SK-N-SH (cell line): ENCODE data around the gene CREB5. TPM values are rescaled to one million over a fixed set of nuclear protein-coding genes. Genes with fewer than 3 reads are reported as not detected.
"Not testable (repeated sequence)": the region's sequence is repeated elsewhere in the genome, so short reads cannot be mapped to it uniquely, and the experiment has no call there.

Source experiments
- CTCF ChIA-PET: fragments of 300-600, 350-600 bp; formaldehyde crosslinking; extraction: SDS; loops from one replicate; lab custom pipeline; 2021; lab: Yijun Ruan, JAX
- POLR2A ChIA-PET: fragments of 350-600 bp; sonication (Branson Sonifier 250); formaldehyde crosslinking; extraction: SDS; loops from one replicate; lab custom pipeline; 2020; ENCODE audit warnings: antibody characterized with exemption, inconsistent platforms; lab: Yijun Ruan, JAX
- DNase-seq: peaks from one replicate; pipeline ENCODE4 v3.0.0; 2012
- H2AFZ ChIP-seq: fragments of 200-600 bp; sonication (generic); 2 replicates; pipeline ENCODE4 v1.8.1; 2016; ENCODE audit warnings: antibody characterized with exemption, mild to moderate bottlenecking, low read depth
- H3F3A ChIP-seq: fragments of 200-600 bp; sonication (generic); replicated peaks from 2 replicates; pipeline ENCODE3; 2016; ENCODE audit warnings: antibody characterized with exemption, mild to moderate bottlenecking; ENCODE audit not compliant: insufficient read depth
- H3K27ac ChIP-seq, 2 experiments: fragments of 200-500 bp in 1 of 2; fragments of 200-600 bp in 1 of 2; sonication (Bioruptor generic) in 1 of 2; sonication (generic), shearing (Covaris generic) in 1 of 2; 2 replicates each; pipeline versions ENCODE4 v1.5.1 to v1.6.1; 2014 to 2016; ENCODE audit warnings: low read depth in 2 of 2, inconsistent platforms in 1 of 2, low read length in 1 of 2, mild to moderate bottlenecking in 1 of 2, mixed read lengths in 1 of 2
- H3K27me3 ChIP-seq: fragments of 200-600 bp; sonication (generic), shearing (Covaris generic); 2 replicates; pipeline ENCODE4 v1.6.1; 2016; ENCODE audit warnings: mixed run types; ENCODE audit not compliant: insufficient read depth
- H3K36me3 ChIP-seq, 2 experiments: fragments of 200-500 bp in 1 of 2; fragments of 200-600 bp in 1 of 2; sonication (Bioruptor generic) in 1 of 2; sonication (generic) in 1 of 2; replicated peaks in 1 of 2; 2 replicates each; pipeline versions ENCODE3 to v1.5.1; 2014 to 2016; ENCODE audit warnings: low read length in 1 of 2, mild to moderate bottlenecking in 1 of 2; ENCODE audit not compliant: insufficient read depth in 2 of 2, control insufficient read depth in 1 of 2
- H3K4me1 ChIP-seq, 2 experiments: fragments of 200-500 bp in 1 of 2; fragments of 200-600 bp in 1 of 2; sonication (Bioruptor generic) in 1 of 2; sonication (generic), shearing (Covaris generic) in 1 of 2; 2 replicates each; pipeline versions ENCODE4 v1.5.1 to v1.6.1; 2014 to 2016; ENCODE audit warnings: low read depth in 1 of 2, low read length in 1 of 2, mixed run types in 1 of 2; ENCODE audit not compliant: insufficient read depth in 2 of 2, control insufficient read depth in 1 of 2
- H3K4me2 ChIP-seq: fragments of 200-600 bp; sonication (generic), shearing (Covaris generic); 2 replicates; pipeline ENCODE4 v1.6.1; 2017; ENCODE audit warnings: mixed run types
- H3K4me3 ChIP-seq, 2 experiments: fragments of 200-500 bp in 1 of 2; fragments of 200-600 bp in 1 of 2; sonication (Bioruptor generic) in 1 of 2; sonication (generic), shearing (Covaris generic) in 1 of 2; 2 replicates each; pipeline versions ENCODE4 v1.5.1 to v1.8.1; 2014 to 2016; ENCODE audit warnings: low read depth in 2 of 2, inconsistent platforms in 1 of 2, low read length in 1 of 2, mild to moderate bottlenecking in 1 of 2, mixed read lengths in 1 of 2, moderate library complexity in 1 of 2
- H3K79me2 ChIP-seq: fragments of 200-600 bp; sonication (generic); 2 replicates; pipeline ENCODE4 v1.8.1; 2017; ENCODE audit warnings: mild to moderate bottlenecking; ENCODE audit not compliant: insufficient read depth
- H3K9ac ChIP-seq: fragments of 200-600 bp; sonication (generic); 2 replicates; pipeline ENCODE4 v1.6.1; 2017; ENCODE audit warnings: mixed run types
- H3K9me2 ChIP-seq: fragments of 200-600 bp; sonication (generic); 2 replicates; pipeline ENCODE4 v1.6.1; 2017; ENCODE audit warnings: mixed run types
- H3K9me3 ChIP-seq: fragments of 200-600 bp; sonication (generic); 2 replicates; pipeline ENCODE4 v1.6.1; 2017; ENCODE audit warnings: mixed run types, mild to moderate bottlenecking, moderate library complexity
- H4K20me1 ChIP-seq: fragments of 200-600 bp; sonication (generic); 2 replicates; pipeline ENCODE4 v1.6.1; 2017; ENCODE audit warnings: mild to moderate bottlenecking, mixed run types; ENCODE audit not compliant: insufficient read depth
- CTCF ChIP-seq: fragments of 200-600 bp; sonication (generic); IDR thresholded peaks from 2 replicates; pipeline ENCODE4 v1.6.1; 2017; ENCODE audit warnings: antibody characterized with exemption, mild to moderate bottlenecking, moderate library complexity
- EP300 ChIP-seq, 2 experiments: IDR thresholded peaks; 2 replicates each; pipeline versions ENCODE4 v1.4.0 to v1.6.1; 2012; ENCODE audit warnings: borderline replicate concordance in 1 of 2, low read depth in 1 of 2, low read length in 1 of 2
- FOXJ3 ChIP-seq: sonication (generic); formaldehyde crosslinking; IDR thresholded peaks from 2 replicates; pipeline ENCODE4 v1.5.1; 2020; ENCODE audit warnings: mild to moderate bottlenecking, missing genetic modification reagents
- FOXM1 ChIP-seq: IDR thresholded peaks from 2 replicates; pipeline ENCODE4 v1.4.0; 2012; ENCODE audit warnings: low read depth, mild to moderate bottlenecking
- GABPA ChIP-seq: IDR thresholded peaks from 2 replicates; pipeline ENCODE4 v1.4.0; 2012; ENCODE audit warnings: low read depth, mild to moderate bottlenecking
- GATA2 ChIP-seq: sonication (generic); formaldehyde crosslinking; IDR thresholded peaks from 2 replicates; pipeline ENCODE4 v1.5.0; 2020; ENCODE audit warnings: mild to moderate bottlenecking, missing genetic modification reagents
- MXI1 ChIP-seq: IDR thresholded peaks from 2 replicates; pipeline ENCODE4 v1.6.1; 2012; ENCODE audit warnings: mild to moderate bottlenecking, low read depth, low read length, improper control_type of control experiment
- POLR2AphosphoS5 ChIP-seq: IDR thresholded peaks from 2 replicates; pipeline ENCODE4 v1.6.1; 2012; ENCODE audit warnings: low read depth, low read length
- REST ChIP-seq: IDR thresholded peaks from 2 replicates; pipeline ENCODE4 v1.6.1; 2012; ENCODE audit warnings: mild to moderate bottlenecking, low read depth, low read length, moderate library complexity
- RFX5 ChIP-seq: IDR thresholded peaks from 2 replicates; pipeline ENCODE4 v1.6.1; 2012; ENCODE audit warnings: mild to moderate bottlenecking, improper control_type of control experiment, low read length
- SIN3A ChIP-seq: IDR thresholded peaks from 2 replicates; pipeline ENCODE4 v1.6.1; 2012; ENCODE audit warnings: low read depth, mild to moderate bottlenecking, low read length, moderate library complexity, borderline replicate concordance
- TCF12 ChIP-seq: IDR thresholded peaks from 2 replicates; pipeline ENCODE4 v1.4.0; 2012
- WGBS: methylation state at CpG from one replicate; pipeline ENCODE4 v1.1.6; 2017; ENCODE audit warnings: low lambda C conversion rate; 5-methylcytosine and 5-hydroxymethylcytosine counted together
- polyA plus RNA-seq, 3 experiments: library from polyadenylated mRNA; depleted of rRNA; stranded (reverse); fragments of >200 nt; gene quantifications; 2 replicates each; pipeline ENCODE4 v1.2.3, GENCODE V29; 2012

Gene CREB5
- polyA plus RNA-seq, 1 of the 3 experiments (the other 2 are of a cell fraction) = 19.3 TPM

GRCh38 chr7:28550580-28551186, 138.4 kb downstream of the CREB5 start:
- H3K4me2 ChIP-seq = no peak overlapping the region
- H3K79me2 ChIP-seq = no peaks in the 10 kb centered on the region
- H4K20me1 ChIP-seq = no peaks in the 10 kb centered on the region
- H3K27ac ChIP-seq = no peak overlapping the region; a peak in 1 of 4 replicates
- no peaks in the 10 kb centered on the region for H3K36me3 ChIP-seq
- DNase-seq = no peak
- CTCF ChIA-PET = interaction anchor here (0.7 to 2.6 kb wide), 8 partner anchors 11 to 251 kb away, joined by 3 to 8 read pairs (median 4); partner anchors contain the start of gene CREB5
- no peak overlapping the region for H3K4me3 ChIP-seq
- H3F3A ChIP-seq = no peaks in the 10 kb centered on the region
- no peak overlapping the region for H2AFZ ChIP-seq
- WGBS = 25% methylated on average over 7 of the region's 7 CpGs
- no peaks in the 10 kb centered on the region for H3K9me2 ChIP-seq
- no peaks in the 10 kb centered on the region for H3K9me3 ChIP-seq
- peak in 1 of 2 experiments; percentile 7; a peak in 1 of 4 replicates for TF ChIP-seq EP300 (IDR thresholded peaks at IDR 0.05; ENCODE audit: borderline replicate concordance in 1 of 2, low read depth in 1 of 2, low read length in 1 of 2)
- TF ChIP-seq SIN3A = no peak
- no peak overlapping the region for H3K9ac ChIP-seq
- POLR2A ChIA-PET = no interaction called here
- H3K27me3 ChIP-seq = no peaks in the 10 kb centered on the region; the same call in 1 of the 2 replicates
- H3K4me1 ChIP-seq = peaks cover 0 to 40% of the 10 kb centered on the region in 2 experiments; a peak in 2 of 4 replicates

GRCh38 chr7:28551331-28551730, 139.0 kb downstream of the CREB5 start:
- H3K36me3 ChIP-seq = no peaks in the 10 kb centered on the region
- DNase-seq = no peak
- no peak overlapping the region; a peak in 1 of 4 replicates for H3K27ac ChIP-seq
- no peak overlapping the region for H3K4me3 ChIP-seq
- H3K9me2 ChIP-seq = no peaks in the 10 kb centered on the region
- H3K4me2 ChIP-seq = no peak overlapping the region
- TF ChIP-seq TCF12 (no peak), REST (no peak), EP300 (IDR thresholded peaks at IDR 0.05; ENCODE audit: borderline replicate concordance in 1 of 2, low read depth in 1 of 2, low read length in 1 of 2) (no peak), CTCF (no peak), GABPA (no peak), RFX5 (no peak), MXI1 (no peak), FOXJ3 (CRISPR knock-in tag) (no peak), POLR2AphosphoS5 (no peak), GATA2 (CRISPR knock-in tag) (no peak), FOXM1 (no peak)
- H4K20me1 ChIP-seq = no peaks in the 10 kb centered on the region
- H3K27me3 ChIP-seq = no peaks in the 10 kb centered on the region; the same call in 1 of the 2 replicates
- 45% methylated on average over 5 of the region's 5 CpGs for WGBS
- no peaks in the 10 kb centered on the region for H3F3A ChIP-seq
- H3K79me2 ChIP-seq = no peaks in the 10 kb centered on the region
- no peaks in the 10 kb centered on the region for H3K9me3 ChIP-seq
- POLR2A ChIA-PET = no interaction called here
- peaks cover 0 to 43% of the 10 kb centered on the region in 2 experiments; a peak in 2 of 4 replicates for H3K4me1 ChIP-seq
- H2AFZ ChIP-seq = no peak overlapping the region
- H3K9ac ChIP-seq = no peak overlapping the region
- CTCF ChIA-PET = interaction anchor here (0.7 to 2.6 kb wide), 4 partner anchors 11 to 161 kb away, joined by 3 to 8 read pairs (median 4); no protein-coding TSS in a partner anchor

GRCh38 chr7:28551766-28552165, 139.4 kb downstream of the CREB5 start:
- H3K9ac ChIP-seq, H3K4me2 ChIP-seq: not testable (repeated sequence)
- POLR2A ChIA-PET = interaction anchor here (0.6 kb wide), 1 partner anchor 189 kb away, joined by 3 read pairs; no protein-coding TSS in a partner anchor

More at GRCh38 chr7:28551766-28552165, 139.4 kb downstream of the CREB5 start:
- not testable (repeated sequence) for H3K4me3 ChIP-seq, H3K36me3 ChIP-seq, H3K27ac ChIP-seq, H3F3A ChIP-seq, H3K9me2 ChIP-seq, H3K27me3 ChIP-seq, H2AFZ ChIP-seq, H3K9me3 ChIP-seq, H4K20me1 ChIP-seq, H3K79me2 ChIP-seq, DNase-seq
- 74% methylated on average over 1 of the region's 1 CpG for WGBS
- peaks cover 0 to 43% of the 10 kb centered on the region in 2 experiments; a peak in 2 of 4 replicates for H3K4me1 ChIP-seq
- CTCF ChIA-PET = interaction anchor here (1.4 to 2.6 kb wide), 2 partner anchors 75 to 164 kb away, joined by 3 to 8 read pairs; no protein-coding TSS in a partner anchor
